Breast epithelium (tissue), 4 donors: Measurements from ENCODE around the gene ENOX1. TPM values are rescaled to one million over a fixed set of nuclear protein-coding genes. Genes with fewer than 3 reads are reported as not detected.
"Not testable (repeated sequence)": the region's sequence is repeated elsewhere in the genome, so short reads cannot be mapped to it uniquely, and the experiment has no call there.

Experiments
- DNase-seq, 2 donors: peaks; one replicate each; pipeline ENCODE4 v3.0.0-alpha.2; 2019; ENCODE audit warnings: low spot score in 2 of 2
- H3K27ac ChIP-seq, 2 donors: fragments of 200-600 bp; sonication (generic) in 1 of 2; one replicate each; pipeline ENCODE4 v1.5.1; 2016 to 2019; ENCODE audit warnings: mild to moderate bottlenecking in 1 of 2
- H3K27me3 ChIP-seq, 2 donors: fragments of 200-600 bp; sonication (generic) in 1 of 2; one replicate each; pipeline versions ENCODE4 v1.5.1 to v1.6.0; 2017 to 2019; ENCODE audit warnings: control low read depth in 1 of 2, mild to moderate bottlenecking in 1 of 2
- H3K36me3 ChIP-seq: fragments of 200-600 bp; one replicate; pipeline ENCODE4 v1.5.1; 2019
- H3K4me1 ChIP-seq, 2 donors: fragments of 200-600 bp; sonication (generic); one replicate each; pipeline ENCODE4 v1.5.1; 2016 to 2019; ENCODE audit warnings: control low read depth in 1 of 2
- H3K4me3 ChIP-seq, 3 donors: fragments of 200-600 bp; sonication (generic); 1 replicate in 2 of 3; 2 replicates in 1 of 3; pipeline ENCODE4 v1.5.1; 2016 to 2019; ENCODE audit warnings: mild to moderate bottlenecking in 3 of 3, moderate library complexity in 2 of 3
- H3K9me3 ChIP-seq, 2 donors: fragments of 200-600 bp; sonication (generic) in 1 of 2; one replicate each; pipeline ENCODE4 v1.5.1; 2016 to 2019; ENCODE audit warnings: control low read depth in 1 of 2
- CTCF ChIP-seq, 3 donors: fragments of 450-650 bp; IDR thresholded peaks; one replicate each; pipeline ENCODE4 v1.5.1; 2016 to 2017; ENCODE audit warnings: antibody characterized with exemption in 3 of 3, mild to moderate bottlenecking in 3 of 3, moderate library complexity in 3 of 3
- POLR2A ChIP-seq: fragments of 450-650 bp; IDR thresholded peaks from one replicate; pipeline ENCODE4 v1.6.1; 2016; ENCODE audit warnings: antibody characterized with exemption, mild to moderate bottlenecking, moderate library complexity
- POLR2AphosphoS5 ChIP-seq, 3 donors: sonication (generic); formaldehyde crosslinking; IDR thresholded peaks; one replicate each; pipeline ENCODE4 v1.6.1; 2017; ENCODE audit warnings: antibody characterized with exemption in 3 of 3
- intact Hi-C: fragments of 100-400 bp; cut with DNase I; formaldehyde crosslinking; loops from one replicate; pipeline ENCODE4 v1.15.1; 2023; ENCODE audit warnings: low total_unique reads
- total RNA-seq, 3 donors: library from RNA; depleted of rRNA; stranded (reverse); fragments of >200 nt; gene quantifications; one replicate each; pipeline ENCODE4 v1.1.0, GENCODE V29; 2016

Gene ENOX1
- total RNA-seq, 3 donors from 2014 or later = 1.9 to 2.3 (median 2.0) TPM

DNA sequence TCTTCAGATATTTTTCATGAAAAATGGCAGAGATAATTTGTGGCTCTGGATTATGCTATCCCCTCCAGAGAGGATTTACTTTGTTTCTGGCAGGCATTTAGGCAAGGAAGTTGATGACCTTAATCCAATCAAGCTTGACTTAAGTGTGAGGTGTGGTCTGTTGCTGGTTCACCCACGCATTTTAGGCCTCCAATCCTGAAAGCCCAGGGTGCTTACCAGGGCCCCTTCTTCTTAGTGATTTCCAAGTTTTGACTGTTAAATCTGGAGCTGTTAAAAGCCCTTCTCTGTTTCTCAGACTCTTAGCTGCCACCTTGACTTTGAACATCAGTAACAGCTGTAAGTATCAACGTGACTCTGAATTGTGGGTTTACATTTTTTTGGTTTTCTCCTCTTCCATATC, 601.5 kb downstream of the ENOX1 start:
- no peak overlapping the region for H3K4me3 ChIP-seq
- intact Hi-C loops = no loop called here
- H3K27ac ChIP-seq = no peak overlapping the region
- no peak for DNase-seq
- no peaks in the 10 kb centered on the region for H3K9me3 ChIP-seq
- no peaks in the 10 kb centered on the region for H3K4me1 ChIP-seq
- H3K27me3 ChIP-seq = no peaks in the 10 kb centered on the region
- H3K36me3 ChIP-seq = no peaks in the 10 kb centered on the region
- no peak for TF ChIP-seq POLR2A
- TF ChIP-seq POLR2AphosphoS5 (IDR thresholded peaks at IDR 0.05) = no peak
- TF ChIP-seq CTCF (IDR thresholded peaks at IDR 0.05) = no peak

DNA sequence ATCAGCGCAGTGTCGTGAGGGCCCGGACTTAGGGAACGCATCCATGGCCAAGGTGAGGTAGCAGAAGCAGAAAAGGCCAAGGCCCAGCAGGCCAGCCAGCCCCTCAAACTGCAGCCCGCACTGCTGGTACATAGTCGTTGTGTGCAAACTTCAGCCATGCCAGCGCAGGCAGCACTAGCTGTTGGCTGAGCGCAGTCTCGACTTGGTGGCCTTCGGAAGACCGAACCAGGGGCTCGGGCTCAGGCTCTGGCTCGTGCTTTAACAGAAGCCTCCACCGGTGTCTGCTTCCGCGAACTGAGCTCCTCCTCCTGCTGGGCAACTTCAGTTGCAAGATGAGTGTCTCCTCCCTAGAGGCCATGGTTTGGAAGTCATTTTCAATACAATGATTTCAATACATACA, 605.9 kb downstream of the ENOX1 start:
- no peak for DNase-seq
- Histone ChIP-seq H3K9me3 (no peaks in the 10 kb centered on the region), H3K4me3 (no peak overlapping the region), H3K27me3 (no peaks in the 10 kb centered on the region), H3K36me3 (no peaks in the 10 kb centered on the region), H3K27ac (no peak overlapping the region), H3K4me1 (no peaks in the 10 kb centered on the region)
- TF ChIP-seq POLR2A (no peak), CTCF (IDR thresholded peaks at IDR 0.05) (no peak), POLR2AphosphoS5 (IDR thresholded peaks at IDR 0.05) (no peak)
- intact Hi-C loops = no loop called here

GRCh38 chr13:43180036-43180660, 606.6 kb downstream of the ENOX1 start:
- Histone ChIP-seq H3K27ac (no peak overlapping the region), H3K4me3 (no peak overlapping the region), H3K4me1 (no peaks in the 10 kb centered on the region), H3K9me3 (no peaks in the 10 kb centered on the region), H3K36me3 (no peaks in the 10 kb centered on the region), H3K27me3 (no peaks in the 10 kb centered on the region)
- no peak for DNase-seq
- intact Hi-C loops = no loop called here
- no peak for TF ChIP-seq CTCF (IDR thresholded peaks at IDR 0.05)
- TF ChIP-seq POLR2AphosphoS5 (IDR thresholded peaks at IDR 0.05) = no peak
- TF ChIP-seq POLR2A = no peak

- TF ChIP-seq CTCF (IDR thresholded peaks at IDR 0.05) (no peak), POLR2AphosphoS5 (IDR thresholded peaks at IDR 0.05) (no peak), POLR2A (no peak)
- H3K4me3 ChIP-seq = no peak overlapping the region
- intact Hi-C loops = no loop called here
- no peaks in the 10 kb centered on the region for H3K36me3 ChIP-seq
- no peaks in the 10 kb centered on the region for H3K27me3 ChIP-seq
- H3K4me1 ChIP-seq = no peaks in the 10 kb centered on the region
- no peaks in the 10 kb centered on the region for H3K9me3 ChIP-seq
- no peak for DNase-seq
- H3K27ac ChIP-seq = no peak overlapping the region
Measured at GRCh38 chr13:43171489-43171888, 615.3 kb downstream of the ENOX1 start.

- TF ChIP-seq POLR2A = no peak
- no peak for TF ChIP-seq CTCF (IDR thresholded peaks at IDR 0.05)
- no peak for TF ChIP-seq POLR2AphosphoS5 (IDR thresholded peaks at IDR 0.05)
- intact Hi-C loops = no loop called here
- Histone ChIP-seq H3K36me3 (no peaks in the 10 kb centered on the region), H3K9me3 (peaks cover 2% of the 10 kb centered on the region in 2 donors), H3K4me1 (no peaks in the 10 kb centered on the region), H3K27ac (no peak overlapping the region), H3K27me3 (no peaks in the 10 kb centered on the region), H3K4me3 (no peak overlapping the region)
- no peak for DNase-seq
Measured at GRCh38 chr13:43170506-43170905, 616.3 kb downstream of the ENOX1 start.

- DNase-seq, intact Hi-C loops, H3K36me3 ChIP-seq: not testable (repeated sequence)
Measured at GRCh38 chr13:43168434-43168833, 618.3 kb downstream of the ENOX1 start.

More at GRCh38 chr13:43168434-43168833, 618.3 kb downstream of the ENOX1 start:
- H3K4me1 ChIP-seq, H3K27ac ChIP-seq, H3K27me3 ChIP-seq, H3K4me3 ChIP-seq: not testable (repeated sequence)
- peaks cover 12 to 14% of the 10 kb centered on the region in 2 donors for H3K9me3 ChIP-seq
